Glutamatergic neuron (in vitro differentiated cells): Measurements from ENCODE around the gene TMED6. TPM values are rescaled to one million over a fixed set of nuclear protein-coding genes. Genes with fewer than 3 reads are reported as not detected.

Experiments used
- DNase-seq: peaks from one replicate; pipeline ENCODE4 v3.0.0; 2022
- H3K27ac Mint-ChIP-seq: one replicate; pipeline ENCODE4 v1.8.0; 2020; ENCODE audit warnings: mild to moderate bottlenecking, mixed read lengths, inconsistent platforms; ENCODE audit not compliant: unreplicated experiment
- H3K27me3 Mint-ChIP-seq: one replicate; pipeline ENCODE4 v1.8.0; 2020; ENCODE audit warnings: mild to moderate bottlenecking, moderate library complexity, mixed read lengths, inconsistent platforms; ENCODE audit not compliant: unreplicated experiment
- H3K36me3 Mint-ChIP-seq: one replicate; pipeline ENCODE4 v1.8.0; 2020; ENCODE audit warnings: mild to moderate bottlenecking, mixed read lengths, inconsistent platforms; ENCODE audit not compliant: unreplicated experiment
- H3K4me1 Mint-ChIP-seq: one replicate; pipeline ENCODE4 v1.8.0; 2020; ENCODE audit warnings: mild to moderate bottlenecking, low read depth, mixed read lengths, inconsistent platforms; ENCODE audit not compliant: unreplicated experiment
- H3K4me3 Mint-ChIP-seq: one replicate; pipeline ENCODE4 v1.8.0; 2020; ENCODE audit warnings: mild to moderate bottlenecking, mixed read lengths, inconsistent platforms; ENCODE audit not compliant: unreplicated experiment
- H3K9me3 Mint-ChIP-seq: one replicate; pipeline ENCODE4 v1.8.0; 2020; ENCODE audit warnings: mild to moderate bottlenecking, moderate library complexity, mixed read lengths, inconsistent platforms; ENCODE audit not compliant: unreplicated experiment
- total RNA-seq: library from RNA; stranded (reverse); fragmentation: NEBNext Ultra II Directional; extraction: Animal tissue kit (Norgen Biotek cat#: 25700); gene quantifications from one replicate; pipeline ENCODE4 v1.2.1, GENCODE V29; 2021; ENCODE audit not compliant: unreplicated experiment
- TF ChIP-seq, protein P1 (sequence below): fragments of 200-600 bp; sonication (generic); IDR thresholded peaks from one replicate; pipeline ENCODE4 v1.5.0; 2021; ENCODE audit not compliant: partially characterized antibody, unreplicated experiment

The TMED6 gene
- total RNA-seq, 1 donor from 2014 or later, result not detected

DNA sequence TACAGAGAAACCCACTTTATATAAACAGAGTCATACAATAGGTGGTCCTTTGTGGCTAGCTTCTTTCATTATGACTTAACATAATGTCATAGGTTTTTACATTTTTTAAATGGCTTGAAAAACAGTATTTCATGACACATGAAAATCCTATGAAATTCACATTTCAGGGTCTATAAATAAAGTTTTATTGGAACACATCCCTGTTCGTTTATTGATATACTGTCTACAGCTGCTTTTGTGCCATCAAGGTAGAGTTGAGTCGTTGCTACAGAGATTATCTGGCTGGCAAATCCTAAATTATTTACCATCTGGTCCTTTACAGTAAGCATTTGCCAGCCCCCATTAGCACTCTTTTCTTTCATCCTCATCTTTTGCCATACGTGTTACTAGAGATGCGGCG, 38.1 kb downstream of the TMED6 start:
- peaks cover 14% of the 10 kb centered on the region for H3K9me3 Mint-ChIP-seq
- TF ChIP-seq, protein P1, sequence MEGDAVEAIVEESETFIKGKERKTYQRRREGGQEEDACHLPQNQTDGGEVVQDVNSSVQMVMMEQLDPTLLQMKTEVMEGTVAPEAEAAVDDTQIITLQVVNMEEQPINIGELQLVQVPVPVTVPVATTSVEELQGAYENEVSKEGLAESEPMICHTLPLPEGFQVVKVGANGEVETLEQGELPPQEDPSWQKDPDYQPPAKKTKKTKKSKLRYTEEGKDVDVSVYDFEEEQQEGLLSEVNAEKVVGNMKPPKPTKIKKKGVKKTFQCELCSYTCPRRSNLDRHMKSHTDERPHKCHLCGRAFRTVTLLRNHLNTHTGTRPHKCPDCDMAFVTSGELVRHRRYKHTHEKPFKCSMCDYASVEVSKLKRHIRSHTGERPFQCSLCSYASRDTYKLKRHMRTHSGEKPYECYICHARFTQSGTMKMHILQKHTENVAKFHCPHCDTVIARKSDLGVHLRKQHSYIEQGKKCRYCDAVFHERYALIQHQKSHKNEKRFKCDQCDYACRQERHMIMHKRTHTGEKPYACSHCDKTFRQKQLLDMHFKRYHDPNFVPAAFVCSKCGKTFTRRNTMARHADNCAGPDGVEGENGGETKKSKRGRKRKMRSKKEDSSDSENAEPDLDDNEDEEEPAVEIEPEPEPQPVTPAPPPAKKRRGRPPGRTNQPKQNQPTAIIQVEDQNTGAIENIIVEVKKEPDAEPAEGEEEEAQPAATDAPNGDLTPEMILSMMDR, result no peak
- no peak overlapping the region for H3K27ac Mint-ChIP-seq
- H3K27me3 Mint-ChIP-seq, result peaks cover 15% of the 10 kb centered on the region
- peaks cover 12% of the 10 kb centered on the region for H3K4me1 Mint-ChIP-seq
- peak overlapping the region; percentile 38 for H3K4me3 Mint-ChIP-seq
- no peak for DNase-seq
- no peaks in the 10 kb centered on the region for H3K36me3 Mint-ChIP-seq

DNA sequence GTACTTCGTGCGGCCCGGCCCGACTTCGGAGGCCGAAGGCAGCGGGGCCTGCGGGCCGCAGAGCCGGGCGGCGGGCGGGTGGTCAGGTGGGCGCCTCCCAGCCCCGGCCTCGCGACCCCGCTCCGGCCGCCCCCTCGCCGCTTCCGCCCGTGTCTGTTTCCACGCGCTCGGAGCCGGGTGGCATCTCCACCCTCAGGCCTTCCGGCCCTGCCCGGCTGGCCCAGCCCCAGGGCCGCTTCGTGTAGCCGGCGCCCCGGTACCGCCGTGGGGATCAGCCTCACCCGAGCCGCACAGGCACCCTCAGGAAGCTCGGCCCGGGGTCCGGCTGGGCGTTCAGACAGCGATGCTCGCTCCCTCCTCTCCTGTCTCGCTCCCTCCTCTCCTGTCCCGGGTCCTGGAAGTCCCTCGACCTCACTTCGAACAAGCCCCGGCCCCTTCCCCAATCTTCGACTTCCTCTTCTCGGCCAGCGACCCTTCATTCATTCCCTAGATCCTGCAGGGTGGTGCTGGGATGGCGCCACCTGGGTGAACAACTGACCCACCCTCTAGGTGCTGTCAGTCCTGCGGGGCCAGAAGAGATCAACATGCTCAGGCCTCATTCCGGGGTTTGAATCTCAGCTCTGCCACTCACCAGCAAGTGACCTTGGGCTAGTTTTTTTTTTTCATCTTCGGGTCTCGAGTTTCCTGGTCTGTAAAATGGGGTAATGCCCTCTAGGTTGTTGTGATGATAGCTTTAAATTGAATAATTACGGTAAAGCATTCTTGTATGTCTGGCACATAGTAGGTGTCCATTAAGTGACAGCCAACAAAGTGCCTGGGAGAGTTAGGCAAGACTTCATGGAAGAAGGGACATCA, 39.8 kb downstream of the TMED6 start:
- Mint-ChIP-seq H3K36me3 (no peaks in the 10 kb centered on the region), H3K4me3 (peak overlapping the region; percentile 100), H3K9me3 (peaks cover 13% of the 10 kb centered on the region), H3K27ac (peak overlapping the region; percentile 97), H3K27me3 (peaks cover 15% of the 10 kb centered on the region), H3K4me1 (peaks cover 12% of the 10 kb centered on the region)
- TF ChIP-seq, protein P1, result no peak
- DNase-seq, result peak; percentile 60

DNA sequence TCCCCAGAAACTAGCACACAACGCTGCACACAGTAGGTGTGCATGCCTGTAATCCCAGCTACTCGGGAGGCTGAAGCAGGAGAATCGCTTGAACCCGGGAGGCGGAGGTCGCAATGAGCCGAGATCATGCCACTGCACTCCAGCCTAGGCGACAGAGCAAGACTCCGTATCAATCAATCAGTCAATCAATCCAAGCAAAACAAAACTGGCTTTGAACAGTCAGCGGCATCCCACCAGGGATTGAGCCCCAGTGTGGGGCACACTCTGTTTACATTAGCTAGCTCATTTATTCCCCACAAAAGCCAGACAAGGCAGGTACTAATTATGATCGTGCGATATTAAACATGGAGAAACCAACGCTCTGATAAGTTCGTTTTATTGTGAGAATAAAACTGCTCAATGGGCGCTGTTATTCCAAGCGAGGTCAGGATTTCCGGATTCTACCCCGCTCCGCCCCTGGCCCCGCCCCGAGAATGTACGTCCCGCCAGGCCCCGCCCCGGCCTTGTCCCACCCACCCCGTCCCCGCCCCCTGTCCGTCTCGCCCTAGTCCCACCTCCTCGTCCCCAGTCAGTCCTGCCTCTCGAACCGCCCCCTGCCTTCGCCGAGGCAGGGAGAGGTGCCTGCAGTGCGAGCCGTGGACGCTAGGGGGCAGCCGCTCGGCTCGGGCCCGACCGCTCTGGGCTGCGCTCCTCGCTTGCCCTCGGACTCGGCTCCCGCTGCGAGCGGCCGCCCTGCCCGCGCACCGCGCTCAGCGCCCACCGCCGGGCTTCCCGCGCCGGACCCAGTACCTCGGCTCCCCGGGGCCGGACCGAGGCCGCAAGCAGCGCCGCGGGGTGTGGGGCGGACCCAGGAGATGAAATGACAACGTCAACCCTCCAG, 40.7 kb downstream of the TMED6 start, which contains the start of gene VPS4A:
Gene VPS4A (plus strand): TSS at position 698 of the 880 bp plus-strand sequence. CDS start 162 bp downstream, at position 860.
- H3K4me3 Mint-ChIP-seq, result peak within 1 kb of the TSS; percentile 100
- peaks cover 10% of the 10 kb centered on the region for H3K9me3 Mint-ChIP-seq
- TF ChIP-seq, protein P1, result peak; percentile 91
- DNase-seq, result peak; percentile 98
- H3K36me3 Mint-ChIP-seq, result no peaks in the 10 kb centered on the region
- peaks cover 13% of the 10 kb centered on the region for H3K27me3 Mint-ChIP-seq
- peak within 1 kb of the TSS; percentile 97 for H3K27ac Mint-ChIP-seq
- peaks cover 9% of the 10 kb centered on the region for H3K4me1 Mint-ChIP-seq

DNA sequence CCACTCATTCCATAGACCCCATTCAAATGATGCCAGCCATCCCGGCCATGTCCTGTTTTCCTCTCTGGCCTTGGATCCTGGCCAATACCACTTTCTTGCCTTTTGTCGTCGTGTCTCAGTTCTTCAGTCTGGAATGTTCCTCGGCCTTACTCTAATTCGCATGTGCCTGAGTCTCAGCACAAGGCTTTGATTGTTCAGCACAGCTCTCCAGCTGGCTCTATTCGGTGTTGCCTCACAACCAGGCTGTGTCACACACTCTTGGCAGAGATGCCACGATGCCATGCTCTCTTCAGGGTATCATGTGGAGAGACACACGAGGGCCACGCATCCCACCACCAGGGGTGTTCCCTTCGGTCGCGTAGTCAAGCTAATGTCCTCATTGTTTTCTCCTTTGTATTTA, 42.3 kb downstream of the TMED6 start:
- Mint-ChIP-seq H3K27me3 (peaks cover 13% of the 10 kb centered on the region), H3K36me3 (no peaks in the 10 kb centered on the region), H3K9me3 (peaks cover 9% of the 10 kb centered on the region), H3K27ac (no peak overlapping the region), H3K4me3 (no peak overlapping the region), H3K4me1 (peaks cover 5% of the 10 kb centered on the region)
- TF ChIP-seq, protein P1, result no peak
- no peak for DNase-seq
